Measurements from ENCODE around the gene OSBPL6. TPM values are rescaled to one million over a fixed set of nuclear protein-coding genes. Genes with fewer than 3 reads are reported as not detected.

Gene OSBPL6
- total and polyA plus RNA-seq, 2 donors (not counting 1 experiment from before 2014, with no cell fraction given): 0.06 TPM; not detected in 1

- TF ChIP-seq EZH2 (IDR thresholded peaks at IDR 0.05; ENCODE audit: borderline replicate concordance, insufficient read depth, low read depth, low read length, poor library complexity, severe bottlenecking) (no peak), CTCF (IDR thresholded peaks at IDR 0.05) (no peak)
- Histone ChIP-seq H3K4me3 (ENCODE audit: control extremely low read depth in 1 of 5, extremely low read depth in 1 of 5, insufficient read depth in 1 of 5, low read depth in 2 of 5, low read length in 4 of 5) (no peak overlapping the region), H2AFZ (ENCODE audit: insufficient read depth, low read depth, low read length, poor library complexity, severe bottlenecking) (no peak overlapping the region), H3K79me2 (ENCODE audit: control insufficient read depth, insufficient read depth, low read length) (no peaks in the 10 kb centered on the region), H3K27me3 (replicated peaks in 1 of 4; ENCODE audit: control extremely low read depth in 1 of 4, control insufficient read depth in 3 of 4, insufficient read depth in 4 of 4, low read length in 3 of 4) (no peaks in the 10 kb centered on the region), H3K4me1 (ENCODE audit: control insufficient read depth in 2 of 2, insufficient read depth in 2 of 2, low read length in 2 of 2) (no peaks in the 10 kb centered on the region), H3K9me3 (ENCODE audit: control extremely low read depth in 1 of 3, control insufficient read depth in 2 of 3, insufficient read depth in 1 of 3, low read length in 2 of 3) (no peaks in the 10 kb centered on the region), H4K20me1 (ENCODE audit: control insufficient read depth, insufficient read depth, low read length, poor library complexity, severe bottlenecking) (no peaks in the 10 kb centered on the region), H3K4me2 (replicated peaks; ENCODE audit: low read depth, low read length, poor library complexity, severe bottlenecking) (no peak overlapping the region), H3K9ac (ENCODE audit: low read length) (no peak overlapping the region), H3K27ac (ENCODE audit: low read length in 2 of 2) (no peak overlapping the region), H3K36me3 (replicated peaks in 1 of 2; ENCODE audit: control extremely low read depth in 1 of 2, control insufficient read depth in 1 of 2, extremely low read depth in 1 of 2, insufficient read depth in 2 of 2, low read length in 1 of 2) (no peaks in the 10 kb centered on the region)
- H3K27ac Mint-ChIP-seq: no peak overlapping the region
- no peaks in the 10 kb centered on the region for H3K9me3 Mint-ChIP-seq (ENCODE audit: insufficient read depth)
- no peak overlapping the region for H3K4me3 Mint-ChIP-seq
- intact Hi-C loops (cut with micrococcal nuclease): no loop called here
- ChIA-PET CTCF (interaction anchor here (0.9 kb wide), 1 partner anchor 9 kb away, joined by 3 read pairs; no protein-coding TSS in a partner anchor), POLR2A (no interaction called here)
- peaks cover 13% of the 10 kb centered on the region for H3K27me3 Mint-ChIP-seq
- WGBS (ENCODE audit: insufficient coverage): no CpG with 5 or more reads among the region's 2 CpGs
- ATAC-seq (ENCODE audit: low read depth) (no peak), DNase-seq (no peak)
- H3K4me1 Mint-ChIP-seq: no peaks in the 10 kb centered on the region
These were observed 76.8 kb downstream of the OSBPL6 start for GRCh38 chr2:178271094-178271493.

- Histone ChIP-seq H3K36me3 (replicated peaks in 1 of 2; ENCODE audit: control extremely low read depth in 1 of 2, control insufficient read depth in 1 of 2, extremely low read depth in 1 of 2, insufficient read depth in 2 of 2, low read length in 1 of 2) (no peaks in the 10 kb centered on the region), H3K4me3 (ENCODE audit: control extremely low read depth in 1 of 5, extremely low read depth in 1 of 5, insufficient read depth in 1 of 5, low read depth in 2 of 5, low read length in 4 of 5) (no peak overlapping the region), H3K9me3 (ENCODE audit: control extremely low read depth in 1 of 3, control insufficient read depth in 2 of 3, insufficient read depth in 1 of 3, low read length in 2 of 3) (no peaks in the 10 kb centered on the region), H3K79me2 (ENCODE audit: control insufficient read depth, insufficient read depth, low read length) (no peaks in the 10 kb centered on the region), H3K27ac (ENCODE audit: low read length in 2 of 2) (no peak overlapping the region), H3K4me1 (ENCODE audit: control insufficient read depth in 2 of 2, insufficient read depth in 2 of 2, low read length in 2 of 2) (no peaks in the 10 kb centered on the region), H4K20me1 (ENCODE audit: control insufficient read depth, insufficient read depth, low read length, poor library complexity, severe bottlenecking) (no peaks in the 10 kb centered on the region), H2AFZ (ENCODE audit: insufficient read depth, low read depth, low read length, poor library complexity, severe bottlenecking) (no peak overlapping the region), H3K27me3 (replicated peaks in 1 of 4; ENCODE audit: control extremely low read depth in 1 of 4, control insufficient read depth in 3 of 4, insufficient read depth in 4 of 4, low read length in 3 of 4) (no peaks in the 10 kb centered on the region), H3K9ac (ENCODE audit: low read length) (no peak overlapping the region), H3K4me2 (replicated peaks; ENCODE audit: low read depth, low read length, poor library complexity, severe bottlenecking) (no peak overlapping the region)
- no peak for DNase-seq
- no peak for ATAC-seq (ENCODE audit: low read depth)
- Mint-ChIP-seq H3K9me3 (ENCODE audit: insufficient read depth) (no peaks in the 10 kb centered on the region), H3K4me1 (no peaks in the 10 kb centered on the region), H3K27ac (no peak overlapping the region), H3K4me3 (no peak overlapping the region), H3K27me3 (peaks cover 13% of the 10 kb centered on the region)
- no peak for TF ChIP-seq CTCF (IDR thresholded peaks at IDR 0.05)
- 100% methylated on average over 2 of the region's 3 CpGs for WGBS (ENCODE audit: insufficient coverage)
- ChIA-PET POLR2A (no interaction called here), CTCF (interaction anchor here (0.7 to 0.9 kb wide), 2 partner anchors 8 to 160 kb away, joined by 3 read pairs; partner anchors contain the start of gene RBM45)
- intact Hi-C loops (cut with micrococcal nuclease): no loop called here
These were observed 77.5 kb downstream of the OSBPL6 start for GRCh38 chr2:178271629-178272333.
